Endothelial cell of umbilical vein (primary cell): ENCODE measurements around the gene MED28.

ENCODE experiments used
- CTCF ChIP-seq, 2 donors: IDR thresholded peaks; 1 replicate in 1 of 2; 2 replicates in 1 of 2; pipeline ENCODE4 v1.5.1; 2011; ENCODE audit warnings: low read length in 2 of 2, mild to moderate bottlenecking in 2 of 2, moderate library complexity in 2 of 2, control low read depth in 1 of 2, inconsistent platforms in 1 of 2, low read depth in 1 of 2; ENCODE audit not compliant: insufficient read depth in 1 of 2; ENCODE audit errors: extremely low read depth in 1 of 2
- EZH2 ChIP-seq: IDR thresholded peaks from 2 replicates; pipeline ENCODE4 v1.6.1; 2012; ENCODE audit warnings: borderline replicate concordance, low read depth, mild to moderate bottlenecking, moderate library complexity, low read length, inconsistent platforms; ENCODE audit not compliant: severe bottlenecking
- MAX ChIP-seq: IDR thresholded peaks from 2 replicates; pipeline ENCODE4 v1.6.1; 2011; ENCODE audit not compliant: insufficient read depth, insufficient read length
- POLR2A ChIP-seq: IDR thresholded peaks from 2 replicates; pipeline ENCODE4 v1.6.1; 2012; ENCODE audit warnings: low read depth, mild to moderate bottlenecking, control low read depth, low read length
- POLR2AphosphoS5 ChIP-seq: IDR thresholded peaks from 2 replicates; pipeline ENCODE4 v1.6.1; 2012; ENCODE audit warnings: low read depth, mild to moderate bottlenecking, control low read depth, low read length, moderate library complexity; ENCODE audit not compliant: insufficient read depth

GRCh38 chr4:17614416-17615299 lies at the start of gene MED28:
- peak in 1 of 2 donors; percentile 13 for TF ChIP-seq CTCF (IDR thresholded peaks at IDR 0.05; ENCODE audit: extremely low read depth in 1 of 2, insufficient read depth in 1 of 2, low read depth in 1 of 2, low read length in 2 of 2)
- peak; percentile 90 for TF ChIP-seq POLR2A
- TF ChIP-seq POLR2AphosphoS5: peak; percentile 74
- TF ChIP-seq EZH2: no peak
- TF ChIP-seq MAX: peak; percentile 98
